Esophagus squamous epithelium (tissue), 5 donors: Measurements from ENCODE around the gene ZNF687. TPM values are rescaled to one million over a fixed set of nuclear protein-coding genes. Genes with fewer than 3 reads are reported as not detected.

Source experiments
- DNase-seq: peaks from one replicate; lab custom pipeline; 2025; lab: John Stamatoyannopoulos, UW
- H3K27ac ChIP-seq, 4 donors: fragments of 200-600 bp; sonication (generic); one replicate each; pipeline ENCODE4 v1.5.1; 2016 to 2019; ENCODE audit warnings: mild to moderate bottlenecking in 1 of 4
- H3K27me3 ChIP-seq, 4 donors: fragments of 200-600 bp; sonication (generic); 1 replicate in 3 of 4; 2 replicates in 1 of 4; pipeline versions ENCODE4 v1.5.1 to v1.6.0; 2017 to 2021; ENCODE audit warnings: antibody characterized with exemption in 1 of 4
- H3K36me3 ChIP-seq, 3 donors: fragments of 200-600 bp; sonication (generic); one replicate each; pipeline ENCODE4 v1.5.1; 2016 to 2019
- H3K4me1 ChIP-seq, 3 donors: fragments of 200-600 bp; sonication (generic); one replicate each; pipeline ENCODE4 v1.5.1; 2017 to 2019
- H3K4me3 ChIP-seq, 4 donors: fragments of 200-600 bp; sonication (generic); 1 replicate in 3 of 4; 2 replicates in 1 of 4; pipeline ENCODE4 v1.5.1; 2016 to 2019; ENCODE audit warnings: mild to moderate bottlenecking in 2 of 4, moderate library complexity in 1 of 4
- H3K9me3 ChIP-seq, 3 donors: fragments of 200-600 bp; sonication (generic); one replicate each; pipeline ENCODE4 v1.5.1; 2016 to 2019
- POLR2A ChIP-seq, 4 donors: fragments of 450-650 bp; IDR thresholded peaks; one replicate each; pipeline ENCODE4 v1.6.1; 2017; ENCODE audit warnings: antibody characterized with exemption in 4 of 4, mild to moderate bottlenecking in 4 of 4, moderate library complexity in 3 of 4
- WGBS, 2 donors: methylation state at CpG; one replicate each; pipeline ENCODE4 v1.1.5; 2018; 5-methylcytosine and 5-hydroxymethylcytosine counted together
- intact Hi-C: fragments of 100-400 bp; cut with DNase I; formaldehyde crosslinking; loops from one replicate; pipeline ENCODE4 v1.15.0; 2022
- total RNA-seq, 4 donors: library from RNA; depleted of rRNA; stranded (reverse); fragments of >200 nt; gene quantifications; one replicate each; pipeline ENCODE4 v1.1.0, GENCODE V29; 2016
- TF ChIP-seq, protein P1 (sequence below), 6 experiments: fragments of 450-650 bp in 4 of 6; fragments of 200-600 bp in 2 of 6; sonication (generic) in 2 of 6; IDR thresholded peaks; one replicate each; pipeline ENCODE4 v1.5.1; 2016 to 2019; ENCODE audit warnings: antibody characterized with exemption in 6 of 6, mild to moderate bottlenecking in 4 of 6, moderate library complexity in 4 of 6
- donor health status: DM: yes; HTN: yes; CAD: no.

The ZNF687 gene
- total RNA-seq, 4 donors from 2014 or later, result 16.5 to 28.5 (median 18.3) TPM

GRCh38 chr1:151294742-151295462 is 12.8 kb downstream of the ZNF687 start:
- WGBS, 2 donors, result 93 to 94% methylated on average over 2 of the region's 2 CpGs
- Histone ChIP-seq H3K36me3 (peaks cover 32 to 100% (median 93%) of the 10 kb centered on the region in 3 donors), H3K27ac (no peak overlapping the region), H3K9me3 (no peaks in the 10 kb centered on the region), H3K27me3 (no peaks in the 10 kb centered on the region), H3K4me3 (no peak overlapping the region), H3K4me1 (peaks cover 0 to under 1% (median 0%) of the 10 kb centered on the region in 3 donors)
- intact Hi-C loops, result no loop called here
- TF ChIP-seq, protein P1, sequence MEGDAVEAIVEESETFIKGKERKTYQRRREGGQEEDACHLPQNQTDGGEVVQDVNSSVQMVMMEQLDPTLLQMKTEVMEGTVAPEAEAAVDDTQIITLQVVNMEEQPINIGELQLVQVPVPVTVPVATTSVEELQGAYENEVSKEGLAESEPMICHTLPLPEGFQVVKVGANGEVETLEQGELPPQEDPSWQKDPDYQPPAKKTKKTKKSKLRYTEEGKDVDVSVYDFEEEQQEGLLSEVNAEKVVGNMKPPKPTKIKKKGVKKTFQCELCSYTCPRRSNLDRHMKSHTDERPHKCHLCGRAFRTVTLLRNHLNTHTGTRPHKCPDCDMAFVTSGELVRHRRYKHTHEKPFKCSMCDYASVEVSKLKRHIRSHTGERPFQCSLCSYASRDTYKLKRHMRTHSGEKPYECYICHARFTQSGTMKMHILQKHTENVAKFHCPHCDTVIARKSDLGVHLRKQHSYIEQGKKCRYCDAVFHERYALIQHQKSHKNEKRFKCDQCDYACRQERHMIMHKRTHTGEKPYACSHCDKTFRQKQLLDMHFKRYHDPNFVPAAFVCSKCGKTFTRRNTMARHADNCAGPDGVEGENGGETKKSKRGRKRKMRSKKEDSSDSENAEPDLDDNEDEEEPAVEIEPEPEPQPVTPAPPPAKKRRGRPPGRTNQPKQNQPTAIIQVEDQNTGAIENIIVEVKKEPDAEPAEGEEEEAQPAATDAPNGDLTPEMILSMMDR (IDR thresholded peaks at IDR 0.05), result no peak
- TF ChIP-seq POLR2A (IDR thresholded peaks at IDR 0.05), result no peak
- DNase-seq, result no peak

DNA sequence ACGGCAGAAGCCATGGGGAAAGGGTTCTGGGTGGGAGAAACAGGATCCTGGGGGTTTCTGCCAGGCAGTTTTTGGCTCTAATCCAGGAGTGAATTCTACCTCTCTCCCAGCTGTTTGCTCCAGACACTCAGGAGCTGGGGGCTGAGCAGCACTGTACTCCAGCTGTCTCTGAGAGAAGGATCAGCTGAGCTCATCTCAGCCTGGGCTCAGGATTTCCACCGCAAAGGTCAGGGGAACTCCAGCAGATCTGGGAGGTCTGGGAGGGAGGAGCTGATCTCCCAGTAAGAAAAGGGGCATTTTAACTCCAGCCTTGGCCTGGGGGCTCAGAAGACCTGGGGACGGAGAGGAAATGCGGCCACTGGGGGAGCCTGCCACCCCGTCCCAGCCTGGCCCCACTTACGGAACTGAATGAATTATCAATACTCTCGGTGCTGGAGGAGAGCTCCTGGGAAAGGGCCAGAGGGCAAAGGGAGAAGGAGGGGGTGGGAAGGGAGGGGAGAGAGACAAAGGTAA is 27.8 kb downstream of the ZNF687 start:
- Histone ChIP-seq H3K27ac (peak overlapping the region in 3 of 4 donors; percentile 42 to 74 (median 57)), H3K9me3 (no peaks in the 10 kb centered on the region), H3K4me1 (peaks cover 36 to 58% (median 49%) of the 10 kb centered on the region in 3 donors), H3K27me3 (no peaks in the 10 kb centered on the region), H3K4me3 (no peak overlapping the region), H3K36me3 (peaks cover 32 to 80% (median 37%) of the 10 kb centered on the region in 3 donors)
- DNase-seq, result no peak
- intact Hi-C loops, result no loop called here
- TF ChIP-seq, protein P1 (IDR thresholded peaks at IDR 0.05), result peak in 1 of 6 experiments; percentile 3
- TF ChIP-seq POLR2A (IDR thresholded peaks at IDR 0.05), result no peak
- WGBS, 2 donors, result 73 to 84% methylated on average over 6 to 7 of the region's 7 CpGs

GRCh38 chr1:151311011-151311410 is 28.9 kb downstream of the ZNF687 start:
- Histone ChIP-seq H3K27ac (peak overlapping the region; percentile 40 to 88 (median 79)), H3K9me3 (no peaks in the 10 kb centered on the region), H3K4me1 (peaks cover 36 to 61% (median 50%) of the 10 kb centered on the region in 3 donors), H3K27me3 (no peaks in the 10 kb centered on the region), H3K36me3 (peaks cover 22 to 80% (median 40%) of the 10 kb centered on the region in 3 donors), H3K4me3 (no peak overlapping the region)
- intact Hi-C loops, result no loop called here
- DNase-seq, result no peak
- TF ChIP-seq, protein P1 (IDR thresholded peaks at IDR 0.05), result no peak
- no peak for TF ChIP-seq POLR2A (IDR thresholded peaks at IDR 0.05)
- WGBS, 2 donors, result 46% methylated on average over 3 to 4 of the region's 4 CpGs

DNA sequence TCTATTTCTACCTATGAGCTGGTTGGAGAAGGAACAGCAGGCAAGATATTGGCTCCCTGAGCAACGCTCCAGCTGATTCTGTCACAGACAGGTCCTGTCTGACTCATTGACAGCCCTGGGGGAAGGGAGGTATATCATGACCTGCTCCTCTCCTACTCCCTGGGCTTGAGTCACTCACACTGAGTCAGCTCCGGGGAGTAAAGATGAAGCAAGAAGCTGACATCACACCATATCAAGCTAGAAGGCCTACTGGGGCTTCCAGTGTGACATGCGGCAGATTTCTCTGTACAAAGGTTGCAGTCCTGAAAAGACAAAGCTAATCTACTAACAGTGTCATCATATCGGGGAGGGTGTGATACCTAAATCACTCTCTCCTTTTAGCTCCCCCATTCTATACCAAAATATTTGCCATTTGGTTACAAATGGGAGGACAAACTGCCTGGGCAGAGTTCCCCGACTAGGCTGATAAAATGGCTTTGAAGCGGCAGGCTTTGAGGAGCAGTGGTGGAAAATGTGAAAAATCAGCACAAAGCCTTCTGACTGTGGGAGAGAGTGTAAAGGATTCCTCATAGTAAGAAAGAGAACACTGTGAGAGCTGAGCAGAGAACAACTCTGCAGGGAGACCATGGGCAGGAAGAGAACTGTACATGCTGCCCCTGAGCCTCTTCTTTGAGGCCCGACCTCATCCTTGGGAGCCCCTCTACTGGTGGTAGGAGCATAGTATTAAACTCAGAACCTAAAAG is 29.7 kb downstream of the ZNF687 start:
- Histone ChIP-seq H3K36me3 (peaks cover 17 to 80% (median 40%) of the 10 kb centered on the region in 3 donors), H3K9me3 (no peaks in the 10 kb centered on the region), H3K27me3 (no peaks in the 10 kb centered on the region), H3K4me3 (no peak overlapping the region), H3K27ac (peak overlapping the region; percentile 66 to 88 (median 79)), H3K4me1 (peaks cover 36 to 61% (median 50%) of the 10 kb centered on the region in 3 donors)
- DNase-seq, result peak; percentile 19
- 21 to 32% methylated on average over 4 to 6 of the region's 7 CpGs for WGBS, 2 donors
- intact Hi-C loops, result no loop called here
- no peak for TF ChIP-seq POLR2A (IDR thresholded peaks at IDR 0.05)
- TF ChIP-seq, protein P1 (IDR thresholded peaks at IDR 0.05), result no peak
